DOHH2 (cell line): ENCODE data around the gene SCN5A.

ENCODE experiments used
- EZH2phosphoT487 ChIP-seq: fragments of 200-600 bp; sonication (generic); IDR thresholded peaks from 2 replicates; pipeline ENCODE4 v1.6.1; 2017; ENCODE audit warnings: borderline replicate concordance, mild to moderate bottlenecking, antibody characterized with exemption, low read length, moderate library complexity, mixed read lengths
- TF ChIP-seq, protein P1 (sequence below): fragments of 200-600 bp; sonication (generic); IDR thresholded peaks from one replicate; pipeline ENCODE4 v1.5.1; 2014; ENCODE audit warnings: antibody characterized with exemption, mild to moderate bottlenecking, low read depth, low read length; ENCODE audit not compliant: poor library complexity, severe bottlenecking

DNA sequence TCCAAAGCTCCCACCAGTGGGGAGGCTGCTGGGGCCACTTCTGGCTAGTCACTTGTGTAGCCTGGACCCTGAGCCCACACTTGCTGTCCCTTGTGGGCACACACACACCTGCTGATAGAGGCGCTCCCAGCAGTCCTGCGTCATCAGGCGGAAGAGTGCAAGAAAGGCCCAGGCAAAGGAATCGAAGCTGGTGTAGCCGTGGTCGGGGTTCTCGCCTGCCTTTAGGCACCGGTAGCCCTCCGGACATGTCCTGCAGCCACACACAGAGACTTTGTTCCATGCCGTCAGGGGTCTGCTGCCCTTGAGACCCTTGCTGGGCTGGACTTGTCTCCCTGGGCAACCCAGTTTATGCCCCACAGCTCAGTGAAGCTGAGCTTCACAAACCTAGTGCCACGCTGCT is 42.9 kb downstream of the SCN5A start:
- TF ChIP-seq, protein P1, sequence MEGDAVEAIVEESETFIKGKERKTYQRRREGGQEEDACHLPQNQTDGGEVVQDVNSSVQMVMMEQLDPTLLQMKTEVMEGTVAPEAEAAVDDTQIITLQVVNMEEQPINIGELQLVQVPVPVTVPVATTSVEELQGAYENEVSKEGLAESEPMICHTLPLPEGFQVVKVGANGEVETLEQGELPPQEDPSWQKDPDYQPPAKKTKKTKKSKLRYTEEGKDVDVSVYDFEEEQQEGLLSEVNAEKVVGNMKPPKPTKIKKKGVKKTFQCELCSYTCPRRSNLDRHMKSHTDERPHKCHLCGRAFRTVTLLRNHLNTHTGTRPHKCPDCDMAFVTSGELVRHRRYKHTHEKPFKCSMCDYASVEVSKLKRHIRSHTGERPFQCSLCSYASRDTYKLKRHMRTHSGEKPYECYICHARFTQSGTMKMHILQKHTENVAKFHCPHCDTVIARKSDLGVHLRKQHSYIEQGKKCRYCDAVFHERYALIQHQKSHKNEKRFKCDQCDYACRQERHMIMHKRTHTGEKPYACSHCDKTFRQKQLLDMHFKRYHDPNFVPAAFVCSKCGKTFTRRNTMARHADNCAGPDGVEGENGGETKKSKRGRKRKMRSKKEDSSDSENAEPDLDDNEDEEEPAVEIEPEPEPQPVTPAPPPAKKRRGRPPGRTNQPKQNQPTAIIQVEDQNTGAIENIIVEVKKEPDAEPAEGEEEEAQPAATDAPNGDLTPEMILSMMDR, result no peak
- TF ChIP-seq EZH2phosphoT487, result no peak
